Kidney (tissue), 14 donors: Measurements from ENCODE around the gene KIF22. TPM values are rescaled to one million over a fixed set of nuclear protein-coding genes. Genes with fewer than 3 reads are reported as not detected.
"Not testable (repeated sequence)": the region's sequence is repeated elsewhere in the genome, so short reads cannot be mapped to it uniquely, and the experiment has no call there.

Experiments used
- DNase-seq, 5 donors: peaks; one replicate each; pipeline ENCODE4 v3.0.0-alpha.2; 2013 to 2020
- FAIRE-seq: peaks from 2 replicates; lab custom pipeline; 2012; peaks lifted over from hg19 to GRCh38; lab: Jason Lieb, UNC
- H3K27ac ChIP-seq, 2 donors: one replicate each; pipeline ENCODE4 v1.7.0; 2013; ENCODE audit warnings: low read depth in 2 of 2, low read length in 2 of 2, inconsistent platforms in 1 of 2
- H3K27me3 ChIP-seq: one replicate; pipeline ENCODE4 v1.7.1; 2013; ENCODE audit warnings: low read length, inconsistent platforms; ENCODE audit not compliant: control insufficient read depth, insufficient read depth
- H3K36me3 ChIP-seq, 3 donors: one replicate each; pipeline versions ENCODE4 v1.7.0 to v1.7.1; 2013; ENCODE audit warnings: low read length in 3 of 3, control low read depth in 1 of 3, inconsistent platforms in 1 of 3; ENCODE audit not compliant: insufficient read depth in 3 of 3, control insufficient read depth in 2 of 3
- H3K4me1 ChIP-seq, 3 donors: one replicate each; pipeline versions ENCODE4 v1.7.0 to v1.7.1; 2013; ENCODE audit warnings: low read length in 3 of 3, inconsistent platforms in 1 of 3, low read depth in 1 of 3; ENCODE audit not compliant: control insufficient read depth in 2 of 3, insufficient read depth in 2 of 3
- H3K4me3 ChIP-seq, 3 donors: one replicate each; pipeline versions ENCODE4 v1.7.0 to v1.8.1; 2013; ENCODE audit warnings: low read length in 3 of 3, control low read depth in 1 of 3, inconsistent platforms in 1 of 3
- H3K9ac ChIP-seq, 3 donors: one replicate each; pipeline versions ENCODE4 v1.7.0 to v1.7.1; 2013; ENCODE audit warnings: low read length in 3 of 3, control low read depth in 1 of 3, inconsistent platforms in 1 of 3
- H3K9me3 ChIP-seq, 3 donors: one replicate each; pipeline versions ENCODE4 v1.7.0 to v1.7.1; 2013; ENCODE audit warnings: low read length in 3 of 3, control low read depth in 1 of 3, inconsistent platforms in 1 of 3; ENCODE audit not compliant: control insufficient read depth in 2 of 3, insufficient read depth in 1 of 3
- CTCF ChIP-seq: IDR thresholded peaks from 3 replicates; pipeline ENCODE4 v1.5.1; 2012; ENCODE audit warnings: mild to moderate bottlenecking, moderate library complexity, borderline replicate concordance; ENCODE audit not compliant: insufficient read depth; ENCODE audit errors: extremely low read depth
- intact Hi-C: fragments of 100-400 bp; cut with DNase I; formaldehyde crosslinking; loops from one replicate; pipeline ENCODE4 v1.11.1; 2022
- polyA plus RNA-seq: library from polyadenylated mRNA; stranded (reverse); fragments of 350-450 nt; fragmentation: Illumina TruSeq; extraction: RNeasy Lipid Tissue Mini Kit (QIAGEN cat#74804); gene quantifications from one replicate; pipeline ENCODE4 v1.2.3, GENCODE V29; 2014; ENCODE audit warnings: low read depth, low replicate concordance; ENCODE audit not compliant: insufficient read depth
- total RNA-seq: library from RNA; stranded (reverse); fragmentation: NEBNext Ultra II Directional; extraction: Animal tissue kit (Norgen Biotek cat#: 25700); gene quantifications from one replicate; pipeline ENCODE4 v1.2.1, GENCODE V29; 2021
- donor health status: control.
- donor health status: control.
- donor health status: control.
- donor health status: control.
- donor health status: control.
- donor health status: DM: yes; HTN: yes; CAD: no.
- donor health status: Normal renal cell carcinoma (clear cell type).

Gene KIF22
- total and polyA plus RNA-seq, 2 donors from 2014 or later, result 32.3 to 42.9 TPM

- Histone ChIP-seq H3K27me3 (no peaks in the 10 kb centered on the region), H3K36me3 (peaks cover 0 to 9% (median 8%) of the 10 kb centered on the region in 3 donors), H3K4me1 (peaks cover 0 to 33% (median 13%) of the 10 kb centered on the region in 3 donors), H3K27ac (peak overlapping the region in 1 of 2 donors; percentile 48), H3K9ac (no peak overlapping the region), H3K9me3 (no peaks in the 10 kb centered on the region), H3K4me3 (no peak overlapping the region)
- TF ChIP-seq CTCF, result no peak
- intact Hi-C loops, result no loop called here
- DNase-seq (no peak), FAIRE-seq (no peak)
These were observed 35.8 kb downstream of the KIF22 start for GRCh38 chr16:29826342-29826695.

- Histone ChIP-seq H3K27me3 (no peaks in the 10 kb centered on the region), H3K27ac (no peak overlapping the region), H3K4me1 (peaks cover 0 to 9% (median 0%) of the 10 kb centered on the region in 3 donors), H3K4me3 (no peak overlapping the region), H3K9me3 (no peaks in the 10 kb centered on the region), H3K36me3 (peaks cover 0 to 23% (median 21%) of the 10 kb centered on the region in 3 donors), H3K9ac (no peak overlapping the region)
- no peak for TF ChIP-seq CTCF
- FAIRE-seq (no peak), DNase-seq (no peak)
- intact Hi-C loops, result no loop called here
These were observed 40.2 kb downstream of the KIF22 start for GRCh38 chr16:29830774-29831173.

GRCh38 chr16:29831490-29831889 lies 40.9 kb downstream of the KIF22 start:
- TF ChIP-seq CTCF, result no peak
- FAIRE-seq (no peak), DNase-seq (no peak)
- no peaks in the 10 kb centered on the region for H3K9me3 ChIP-seq
- no peak overlapping the region for H3K27ac ChIP-seq
- no peak overlapping the region for H3K9ac ChIP-seq
- H3K27me3 ChIP-seq, result no peaks in the 10 kb centered on the region
- H3K4me1 ChIP-seq, result peaks cover 0 to 4% (median 0%) of the 10 kb centered on the region in 3 donors
- no peak overlapping the region for H3K4me3 ChIP-seq
- H3K36me3 ChIP-seq, result peaks cover 0 to 21% (median 20%) of the 10 kb centered on the region in 3 donors
- intact Hi-C loops, result no loop called here

DNA sequence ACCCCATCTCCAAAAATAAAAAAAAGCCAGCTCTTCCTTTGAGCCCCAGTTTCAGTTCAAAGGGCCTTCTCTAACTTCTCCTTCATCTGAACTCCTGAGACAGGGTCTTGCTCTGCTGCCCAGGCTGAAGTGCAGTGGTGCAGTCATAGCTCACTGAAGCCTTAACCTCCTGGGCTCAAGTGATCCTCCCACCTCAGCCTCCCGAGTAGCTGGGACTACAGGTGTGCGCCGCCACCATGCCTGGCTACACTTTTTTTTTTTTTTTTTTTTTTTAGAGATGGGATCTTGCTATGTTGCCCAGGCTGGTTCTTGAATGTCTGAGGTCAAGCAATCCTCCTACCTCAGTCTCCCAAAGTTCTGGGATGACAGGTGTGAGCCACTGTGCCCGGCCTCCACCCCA lies 42.7 kb downstream of the KIF22 start:
- FAIRE-seq, H3K27ac ChIP-seq, intact Hi-C loops, H3K9ac ChIP-seq, H3K9me3 ChIP-seq, DNase-seq, H3K4me3 ChIP-seq, H3K4me1 ChIP-seq, H3K27me3 ChIP-seq: not testable (repeated sequence)
- peaks cover 0 to 36% (median 29%) of the 10 kb centered on the region in 3 donors for H3K36me3 ChIP-seq
